Suprapubic skin (tissue), 4 donors: Measurements from ENCODE around the gene FBN1. TPM values are rescaled to one million over a fixed set of nuclear protein-coding genes. Genes with fewer than 3 reads are reported as not detected.

Experiments
- DNase-seq, 2 donors: peaks; one replicate each; pipeline ENCODE4 v3.0.0-alpha.2; 2019; ENCODE audit warnings: low spot score in 2 of 2
- H3K27ac ChIP-seq: fragments of 200-600 bp; sonication (generic); one replicate; pipeline ENCODE4 v1.5.1; 2019
- H3K27me3 ChIP-seq: fragments of 200-600 bp; sonication (generic); one replicate; pipeline ENCODE4 v1.5.1; 2019
- H3K36me3 ChIP-seq: fragments of 200-600 bp; sonication (generic); one replicate; pipeline ENCODE4 v1.5.1; 2019
- H3K4me1 ChIP-seq: fragments of 200-600 bp; sonication (generic); one replicate; pipeline ENCODE4 v1.5.1; 2019
- H3K4me3 ChIP-seq: fragments of 200-600 bp; sonication (generic); one replicate; pipeline ENCODE4 v1.5.1; 2019; ENCODE audit warnings: mild to moderate bottlenecking
- H3K9me3 ChIP-seq: fragments of 200-600 bp; sonication (generic); one replicate; pipeline ENCODE4 v1.5.1; 2019
- CTCF ChIP-seq, 2 donors: fragments of 200-600 bp in 1 of 2; fragments of 450-650 bp in 1 of 2; sonication (generic) in 1 of 2; IDR thresholded peaks; one replicate each; pipeline ENCODE4 v1.5.1; 2016 to 2019; ENCODE audit warnings: antibody characterized with exemption in 2 of 2, mild to moderate bottlenecking in 1 of 2, moderate library complexity in 1 of 2
- EP300 ChIP-seq: sonication (generic); formaldehyde crosslinking; IDR thresholded peaks from one replicate; pipeline ENCODE4 v1.6.1; 2017; ENCODE audit warnings: antibody characterized with exemption
- POLR2A ChIP-seq, 2 donors: fragments of 450-650 bp; IDR thresholded peaks; one replicate each; pipeline ENCODE4 v1.6.1; 2017; ENCODE audit warnings: antibody characterized with exemption in 2 of 2, mild to moderate bottlenecking in 2 of 2, moderate library complexity in 2 of 2
- POLR2AphosphoS5 ChIP-seq, 3 donors: sonication (generic); formaldehyde crosslinking; IDR thresholded peaks; one replicate each; pipeline ENCODE4 v1.6.1; 2017; ENCODE audit warnings: antibody characterized with exemption in 3 of 3
- WGBS: methylation state at CpG from one replicate; pipeline ENCODE4 v1.1.5; 2018; 5-methylcytosine and 5-hydroxymethylcytosine counted together
- total RNA-seq, 4 donors: library from RNA; depleted of rRNA; stranded (reverse); fragments of >200 nt; gene quantifications; one replicate each; pipeline ENCODE4 v1.1.0, GENCODE V29; 2016

Gene FBN1
- total RNA-seq, 4 donors from 2014 or later, result 12.6 to 24.6 (median 21.0) TPM

GRCh38 chr15:48388910-48389309, 256.6 kb downstream of the FBN1 start:
- no peak for DNase-seq
- Histone ChIP-seq H3K4me1 (peaks cover 45% of the 10 kb centered on the region), H3K9me3 (no peaks in the 10 kb centered on the region), H3K27me3 (no peaks in the 10 kb centered on the region), H3K36me3 (no peaks in the 10 kb centered on the region), H3K4me3 (no peak overlapping the region), H3K27ac (peak overlapping the region; percentile 37)
- TF ChIP-seq EP300 (no peak), POLR2AphosphoS5 (IDR thresholded peaks at IDR 0.05) (no peak), POLR2A (IDR thresholded peaks at IDR 0.05) (no peak), CTCF (IDR thresholded peaks at IDR 0.05) (no peak)
- 60% methylated on average over 1 of the region's 1 CpG for WGBS

- Histone ChIP-seq H3K36me3 (no peaks in the 10 kb centered on the region), H3K4me1 (peaks cover 39% of the 10 kb centered on the region), H3K9me3 (no peaks in the 10 kb centered on the region), H3K4me3 (no peak overlapping the region), H3K27me3 (no peaks in the 10 kb centered on the region), H3K27ac (no peak overlapping the region)
- no peak for TF ChIP-seq POLR2AphosphoS5 (IDR thresholded peaks at IDR 0.05)
- no peak for DNase-seq
- 27% methylated on average over 4 of the region's 4 CpGs for WGBS
Observed at GRCh38 chr15:48388016-48388851, 257.3 kb downstream of the FBN1 start.

GRCh38 chr15:48385031-48385830, 260.3 kb downstream of the FBN1 start:
- Histone ChIP-seq H3K4me1 (peaks cover 27% of the 10 kb centered on the region), H3K36me3 (no peaks in the 10 kb centered on the region), H3K4me3 (no peak overlapping the region), H3K27me3 (no peaks in the 10 kb centered on the region), H3K9me3 (no peaks in the 10 kb centered on the region), H3K27ac (peak overlapping the region; percentile 73)
- no peak for TF ChIP-seq EP300
- peak in 2 of 3 donors; percentile 59 to 69 for TF ChIP-seq POLR2AphosphoS5 (IDR thresholded peaks at IDR 0.05)
- WGBS, result 22% methylated on average over 3 of the region's 4 CpGs
- DNase-seq, result peak in 1 of 2 donors; percentile 67

- WGBS, result 37% methylated on average over 3 of the region's 3 CpGs
- TF ChIP-seq POLR2A (IDR thresholded peaks at IDR 0.05) (no peak), EP300 (no peak), CTCF (IDR thresholded peaks at IDR 0.05) (no peak), POLR2AphosphoS5 (IDR thresholded peaks at IDR 0.05) (no peak)
- Histone ChIP-seq H3K36me3 (no peaks in the 10 kb centered on the region), H3K9me3 (no peaks in the 10 kb centered on the region), H3K4me1 (peaks cover 22% of the 10 kb centered on the region), H3K27me3 (no peaks in the 10 kb centered on the region), H3K4me3 (no peak overlapping the region), H3K27ac (peak overlapping the region; percentile 73)
- DNase-seq, result no peak
Observed at GRCh38 chr15:48384616-48385015, 260.9 kb downstream of the FBN1 start.

GRCh38 chr15:48383031-48383430, 262.5 kb downstream of the FBN1 start:
- Histone ChIP-seq H3K36me3 (no peaks in the 10 kb centered on the region), H3K9me3 (no peaks in the 10 kb centered on the region), H3K27me3 (no peaks in the 10 kb centered on the region), H3K4me1 (peaks cover 9% of the 10 kb centered on the region), H3K4me3 (no peak overlapping the region), H3K27ac (no peak overlapping the region)
- 62% methylated on average over 2 of the region's 2 CpGs for WGBS
- no peak for DNase-seq
- TF ChIP-seq POLR2A (IDR thresholded peaks at IDR 0.05) (no peak), POLR2AphosphoS5 (IDR thresholded peaks at IDR 0.05) (no peak), EP300 (no peak), CTCF (IDR thresholded peaks at IDR 0.05) (no peak)

GRCh38 chr15:48381861-48382260, 263.6 kb downstream of the FBN1 start:
- no peak overlapping the region for H3K27ac ChIP-seq
- H3K27me3 ChIP-seq, result no peaks in the 10 kb centered on the region
- TF ChIP-seq POLR2AphosphoS5 (IDR thresholded peaks at IDR 0.05), result no peak
- TF ChIP-seq EP300, result no peak
- no peak for TF ChIP-seq CTCF (IDR thresholded peaks at IDR 0.05)
- TF ChIP-seq POLR2A (IDR thresholded peaks at IDR 0.05), result no peak
- no peaks in the 10 kb centered on the region for H3K9me3 ChIP-seq
- peaks cover 9% of the 10 kb centered on the region for H3K4me1 ChIP-seq
- H3K36me3 ChIP-seq, result no peaks in the 10 kb centered on the region
- WGBS, result 63% methylated on average over 4 of the region's 4 CpGs
- no peak overlapping the region for H3K4me3 ChIP-seq
- DNase-seq, result no peak
